ENCODE measurements around the gene BAD.

DNA sequence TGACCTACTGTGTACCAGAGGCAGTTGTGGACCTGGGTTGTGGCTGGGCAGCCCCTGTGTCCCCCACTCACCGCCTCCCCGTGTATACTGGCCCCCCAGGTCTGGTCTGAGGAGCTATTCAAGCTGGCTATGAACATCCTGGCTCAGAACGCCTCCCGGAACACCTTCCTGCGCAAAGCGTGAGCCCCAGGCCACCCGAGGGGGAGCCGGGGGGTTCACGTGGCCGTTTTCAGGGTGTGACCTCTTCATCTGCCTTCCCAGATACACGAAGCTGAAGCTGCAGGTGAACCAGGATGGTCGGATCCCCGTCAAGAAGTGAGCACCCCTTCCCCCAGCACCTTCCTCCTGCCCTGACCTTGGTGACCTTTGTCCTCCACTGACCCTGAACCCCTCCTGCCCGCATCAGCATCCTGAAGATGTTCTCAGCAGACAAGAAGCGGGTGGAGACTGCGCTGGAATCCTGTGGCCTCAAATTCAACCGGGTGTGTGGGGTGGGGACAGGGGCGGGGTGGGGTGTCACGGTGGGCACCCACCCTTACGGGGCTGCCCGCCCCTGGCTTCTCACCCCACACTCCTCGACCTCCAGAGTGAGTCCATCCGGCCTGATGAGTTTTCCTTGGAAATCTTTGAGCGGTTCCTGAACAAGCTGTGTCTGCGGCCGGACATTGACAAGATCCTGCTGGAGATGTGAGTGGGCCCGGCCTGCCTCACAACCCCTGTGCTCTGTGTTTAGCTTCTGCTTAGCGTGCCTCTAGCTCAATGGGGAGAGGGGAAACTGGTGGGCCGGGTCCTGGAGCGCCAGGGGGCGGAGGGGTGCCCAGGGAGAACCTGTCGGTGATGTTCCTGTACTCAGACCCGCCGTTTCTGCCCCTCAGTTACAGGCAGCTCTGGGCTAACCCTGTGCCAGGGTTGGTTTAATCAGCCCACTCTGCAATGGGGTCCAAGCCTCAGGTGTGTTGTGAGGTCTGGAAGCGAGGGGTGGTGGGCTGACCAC lies 29.0 kb downstream of the BAD start:
- TF ChIP-seq CTCF (conservative IDR thresholded peaks at IDR 0.05), result no peak
- TF ChIP-seq ZFX (IDR thresholded peaks at IDR 0.05), result no peak
